Skeletal muscle satellite cell (primary cell): Measurements from ENCODE around the gene RBMX. TPM values are rescaled to one million over a fixed set of nuclear protein-coding genes. Genes with fewer than 3 reads are reported as not detected.
A peak's percentile ranks its signal among the peaks of the same experiment; 100 is the strongest.
"Not testable (repeated sequence)": the region's sequence is repeated elsewhere in the genome, so short reads cannot be mapped to it uniquely, and the experiment has no call there.

Experiments
- H3K27me3 ChIP-seq: 2 replicates; pipeline ENCODE4 v1.7.0; 2013; ENCODE audit warnings: low read length; ENCODE audit not compliant: control insufficient read depth, insufficient read depth
- H3K36me3 ChIP-seq: 2 replicates; pipeline ENCODE4 v1.7.0; 2013; ENCODE audit warnings: mild to moderate bottlenecking, control low read depth, low read length; ENCODE audit not compliant: insufficient read depth
- H3K4me1 ChIP-seq: 2 replicates; pipeline ENCODE4 v1.7.0; 2013; ENCODE audit warnings: low read length; ENCODE audit not compliant: control insufficient read depth, insufficient read depth
- H3K4me2 ChIP-seq: 2 replicates; pipeline ENCODE4 v1.7.0; 2013; ENCODE audit warnings: mild to moderate bottlenecking, low read length
- H3K4me3 ChIP-seq: 2 replicates; pipeline ENCODE4 v1.7.0; 2013; ENCODE audit warnings: low read length
- H3K9ac ChIP-seq: 2 replicates; pipeline ENCODE4 v1.7.0; 2013; ENCODE audit warnings: mild to moderate bottlenecking, low read depth, low read length, moderate library complexity
- H3K9me3 ChIP-seq: replicated peaks from 2 replicates; pipeline ENCODE4 v1.7.0; 2013; ENCODE audit warnings: mild to moderate bottlenecking, control low read depth, low read length
- total RNA-seq: library from RNA; depleted of rRNA; stranded (reverse); fragments of >200 nt; gene quantifications from 2 replicates; pipeline ENCODE4 v1.2.3, GENCODE V29; 2012; rRNA removed

The RBMX gene
- total RNA-seq: 198 and 205 TPM in 2 replicates

DNA sequence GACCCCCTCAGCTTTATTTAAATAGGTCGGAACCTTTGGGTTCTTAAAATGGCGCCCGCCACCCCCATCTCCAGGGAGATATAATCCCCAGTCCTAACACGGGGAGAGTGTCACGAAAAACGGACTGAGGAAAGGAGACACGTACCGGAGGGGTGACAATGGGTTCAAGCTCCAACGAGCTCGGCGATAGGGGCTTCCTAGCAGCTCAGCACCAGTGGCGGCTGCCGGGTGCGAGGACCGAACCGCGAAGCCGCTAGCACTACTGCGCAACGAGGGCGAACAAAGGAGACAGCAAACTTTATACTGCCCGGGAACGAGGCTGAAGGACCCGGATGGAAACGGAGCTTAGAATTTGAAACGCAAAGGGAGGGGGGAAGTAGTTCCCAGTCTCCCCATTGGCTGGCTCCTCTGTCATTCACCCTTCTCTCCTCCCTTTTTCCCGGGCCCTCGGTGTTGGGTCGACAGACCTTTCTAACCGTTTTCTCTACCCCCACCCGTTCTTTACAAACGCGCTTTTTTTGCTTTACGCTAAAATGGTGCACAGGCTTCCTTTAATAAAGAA is at the start of gene RBMX:
Gene RBMX (minus strand): TSS at position 274 of the 562 bp plus-strand sequence. CDS start 1,298 bp downstream, outside the sequence.
- no peaks in the 10 kb centered on the region for H3K9me3 ChIP-seq
- H3K4me1 ChIP-seq: no peaks in the 10 kb centered on the region
- H3K4me2 ChIP-seq: peak within 1 kb of the TSS; percentile 82
- H3K27me3 ChIP-seq: no peaks in the 10 kb centered on the region
- peaks cover 18% of the 10 kb centered on the region for H3K36me3 ChIP-seq
- peak within 1 kb of the TSS; percentile 87 for H3K4me3 ChIP-seq
- H3K9ac ChIP-seq: peak within 1 kb of the TSS; percentile 95

DNA sequence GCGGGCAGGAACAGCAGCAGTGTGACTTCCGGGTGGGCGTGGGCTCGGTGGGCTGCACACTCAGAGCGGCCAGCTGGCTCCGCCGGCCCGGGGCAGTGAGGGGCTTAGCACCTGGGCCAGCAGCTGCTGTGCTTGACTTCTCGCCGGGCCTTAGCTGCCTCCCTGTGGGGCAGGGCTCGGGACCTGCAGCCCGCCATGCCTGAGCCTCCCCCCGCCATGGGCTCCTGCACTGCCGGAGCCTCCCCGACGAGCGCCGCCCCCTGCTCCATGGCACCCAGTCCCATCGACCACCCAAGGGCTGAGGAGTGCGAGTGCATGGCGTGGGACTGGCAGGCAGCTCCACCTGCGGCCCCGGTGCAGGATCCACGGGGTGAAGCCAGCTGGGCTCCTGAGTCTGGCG is 40.9 kb upstream of the RBMX start:
- H3K4me1 ChIP-seq, H3K9me3 ChIP-seq, H3K4me2 ChIP-seq, H3K9ac ChIP-seq, H3K36me3 ChIP-seq, H3K4me3 ChIP-seq, H3K27me3 ChIP-seq: not testable (repeated sequence)

DNA sequence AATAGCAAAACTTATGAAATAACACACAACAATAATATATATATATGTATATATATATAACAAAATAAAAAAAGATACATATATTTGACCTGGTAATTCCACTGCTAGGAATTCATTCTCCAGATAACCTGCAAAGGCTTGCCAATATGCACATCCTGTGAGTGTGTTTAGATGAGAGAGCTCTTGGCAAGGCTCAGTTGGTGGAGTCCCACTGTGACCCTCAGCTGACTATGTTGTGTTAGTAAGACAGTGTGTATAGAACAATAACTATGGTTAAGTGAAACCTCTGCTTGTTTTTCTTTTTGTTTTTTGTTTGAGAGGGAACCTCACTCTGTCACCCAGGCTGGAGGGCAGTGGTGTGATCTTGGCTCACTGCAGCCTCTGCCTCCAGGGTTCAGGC is 39.5 kb upstream of the RBMX start:
- Histone ChIP-seq H3K36me3 (no peaks in the 10 kb centered on the region), H3K9me3 (no peaks in the 10 kb centered on the region), H3K4me3 (no peak overlapping the region), H3K4me2 (no peak overlapping the region), H3K4me1 (no peaks in the 10 kb centered on the region), H3K27me3 (no peaks in the 10 kb centered on the region), H3K9ac (no peak overlapping the region)

DNA sequence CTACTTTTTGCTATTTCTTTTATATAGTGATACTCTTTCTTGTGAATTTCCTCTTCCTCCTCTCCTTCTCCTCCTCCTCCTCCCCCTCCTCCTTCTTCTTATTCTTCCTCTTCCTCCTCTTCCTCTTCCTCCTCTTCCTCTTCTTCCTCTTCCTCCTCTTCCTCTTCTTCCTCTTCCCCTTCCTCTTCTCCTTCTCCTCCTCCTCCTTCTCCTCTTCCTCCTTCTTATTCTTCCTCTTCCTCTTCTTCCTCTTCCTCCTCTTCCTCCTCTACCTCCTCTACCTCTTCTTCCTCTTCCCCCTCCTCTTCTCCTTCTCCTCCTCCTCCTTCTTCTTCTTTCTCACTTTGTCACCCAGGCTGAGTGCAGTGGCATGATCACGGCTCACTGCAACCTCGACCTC is 36.3 kb upstream of the RBMX start:
- H3K4me3 ChIP-seq: no peak overlapping the region
- H3K27me3 ChIP-seq: no peaks in the 10 kb centered on the region
- H3K9me3 ChIP-seq: no peaks in the 10 kb centered on the region
- no peaks in the 10 kb centered on the region for H3K36me3 ChIP-seq
- no peak overlapping the region for H3K9ac ChIP-seq
- no peak overlapping the region for H3K4me2 ChIP-seq
- H3K4me1 ChIP-seq: no peaks in the 10 kb centered on the region

DNA sequence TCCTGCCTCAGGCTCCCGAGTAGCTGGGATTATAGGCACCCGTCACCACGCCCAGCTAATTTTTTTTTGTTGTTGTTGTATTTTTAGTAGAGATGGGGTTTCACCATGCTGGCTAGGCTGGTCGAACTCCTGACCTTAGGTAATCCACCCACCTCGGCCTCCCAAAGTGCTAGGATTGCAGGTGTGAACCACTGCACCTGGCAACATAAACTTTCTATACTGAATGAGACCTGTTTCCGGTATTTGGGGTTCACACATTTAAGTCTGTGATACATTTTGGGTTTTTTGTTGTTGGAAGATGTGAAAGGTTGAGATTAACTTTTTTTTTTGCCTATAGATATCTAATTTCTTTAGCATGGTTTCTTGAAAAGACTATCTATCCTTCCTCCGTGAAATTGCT is 31.1 kb upstream of the RBMX start:
- H3K4me3 ChIP-seq, H3K9me3 ChIP-seq: not testable (repeated sequence)

DNA sequence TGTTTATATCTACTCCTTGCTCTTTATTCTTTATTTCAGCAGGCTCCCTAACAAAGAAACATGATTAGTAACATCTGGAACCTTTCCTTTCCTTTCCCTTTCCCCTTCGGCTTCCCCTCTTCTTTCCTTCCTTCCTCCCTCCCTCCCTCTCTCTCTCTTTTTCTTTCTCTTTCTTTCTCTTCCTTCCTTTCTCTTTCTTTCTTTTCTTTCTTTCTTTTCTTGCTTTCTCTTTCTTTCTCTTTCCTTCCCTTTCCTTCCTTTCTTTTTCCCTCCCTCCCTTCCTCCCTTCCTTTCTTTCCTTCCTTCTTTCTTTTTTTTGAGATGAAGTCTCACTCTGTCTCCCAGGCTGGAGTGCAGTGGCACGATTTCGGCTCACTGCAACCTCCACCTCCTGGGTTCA is 30.7 kb upstream of the RBMX start:
- Histone ChIP-seq H3K9me3 (no peaks in the 10 kb centered on the region), H3K36me3 (no peaks in the 10 kb centered on the region), H3K27me3 (no peaks in the 10 kb centered on the region), H3K4me3 (peak overlapping the region; percentile 85), H3K4me1 (no peaks in the 10 kb centered on the region), H3K4me2 (peak overlapping the region; percentile 86), H3K9ac (no peak overlapping the region)

More for the DNA sequence above, 31.1 kb upstream of the RBMX start:
- H3K27me3 ChIP-seq, H3K9ac ChIP-seq, H3K36me3 ChIP-seq, H3K4me1 ChIP-seq: not testable (repeated sequence)
- H3K4me2 ChIP-seq: peak overlapping the region; percentile 86

DNA sequence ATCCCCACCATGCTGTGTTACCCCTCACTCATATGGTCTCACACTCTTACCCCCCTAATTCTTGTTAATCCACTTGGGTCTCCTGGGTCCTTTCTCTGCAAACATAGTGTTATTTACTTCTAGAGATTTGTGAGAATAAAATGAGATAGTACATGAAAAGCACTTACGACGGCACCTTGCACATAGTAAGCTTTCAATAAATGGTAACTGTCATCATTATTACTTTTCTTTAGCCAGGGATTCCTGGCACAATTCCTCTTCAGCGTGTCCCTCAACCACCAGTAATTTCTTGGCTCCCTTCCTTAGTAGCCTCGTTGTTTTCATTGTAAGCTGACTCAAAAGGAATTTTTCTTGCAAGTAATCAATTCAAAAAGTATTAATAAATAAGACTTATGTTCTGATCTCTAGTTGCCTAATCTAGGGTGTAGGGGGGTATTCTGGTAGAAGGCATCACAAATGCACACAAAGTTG is 30.1 kb upstream of the RBMX start:
- peak overlapping the region; percentile 86 for H3K4me2 ChIP-seq
- peak overlapping the region; percentile 31 for H3K9ac ChIP-seq
- H3K27me3 ChIP-seq: no peaks in the 10 kb centered on the region
- no peaks in the 10 kb centered on the region for H3K9me3 ChIP-seq
- H3K4me1 ChIP-seq: no peaks in the 10 kb centered on the region
- H3K36me3 ChIP-seq: no peaks in the 10 kb centered on the region
- peak overlapping the region; percentile 85 for H3K4me3 ChIP-seq

DNA sequence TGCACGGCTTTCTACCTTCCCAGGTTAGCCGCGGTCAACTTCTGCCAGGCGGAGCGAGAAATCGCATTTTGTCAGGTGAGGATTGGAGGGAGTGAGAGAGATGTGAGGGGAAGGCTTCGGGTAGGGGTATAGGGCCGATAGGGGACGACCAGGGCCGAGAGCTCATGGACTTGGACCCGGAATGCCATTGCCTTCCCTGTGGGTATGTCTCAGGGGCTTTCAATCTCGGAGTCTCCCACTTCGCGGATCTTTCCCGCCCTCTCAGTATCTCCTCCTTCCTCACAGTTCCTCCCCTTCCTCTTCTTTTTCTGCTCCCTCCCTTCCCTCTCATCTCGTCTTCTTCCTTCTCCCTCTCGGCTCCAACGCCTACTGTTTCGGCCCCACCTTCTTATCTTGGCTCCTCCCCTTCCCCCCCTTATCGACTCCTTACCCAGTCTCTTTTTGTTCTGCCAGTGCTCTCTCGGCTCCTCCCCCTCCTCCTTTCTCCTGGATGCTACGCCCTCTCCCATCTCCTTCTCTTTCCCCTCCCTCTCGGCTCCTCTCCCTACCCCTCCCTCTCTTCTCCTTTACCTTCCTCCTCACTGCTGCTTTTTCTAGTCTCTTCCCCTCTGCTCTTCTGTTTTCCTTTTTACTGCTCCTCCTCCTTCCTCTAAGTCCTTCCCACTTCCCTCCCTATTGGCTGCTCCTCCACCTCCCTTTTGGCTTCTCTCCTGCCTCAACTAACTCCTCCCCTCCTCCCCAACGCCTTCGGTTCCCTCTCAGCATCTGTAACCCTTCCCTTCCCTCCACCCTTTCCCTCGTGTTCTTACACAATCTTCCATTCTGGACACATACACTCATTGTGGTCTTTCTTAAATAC is 29.4 kb upstream of the RBMX start:
- H3K27me3 ChIP-seq: no peaks in the 10 kb centered on the region
- H3K9ac ChIP-seq: peak overlapping the region; percentile 74
- peak overlapping the region; percentile 85 for H3K4me3 ChIP-seq
- no peaks in the 10 kb centered on the region for H3K36me3 ChIP-seq
- H3K4me1 ChIP-seq: no peaks in the 10 kb centered on the region
- no peaks in the 10 kb centered on the region for H3K9me3 ChIP-seq
- peak overlapping the region; percentile 86 for H3K4me2 ChIP-seq

DNA sequence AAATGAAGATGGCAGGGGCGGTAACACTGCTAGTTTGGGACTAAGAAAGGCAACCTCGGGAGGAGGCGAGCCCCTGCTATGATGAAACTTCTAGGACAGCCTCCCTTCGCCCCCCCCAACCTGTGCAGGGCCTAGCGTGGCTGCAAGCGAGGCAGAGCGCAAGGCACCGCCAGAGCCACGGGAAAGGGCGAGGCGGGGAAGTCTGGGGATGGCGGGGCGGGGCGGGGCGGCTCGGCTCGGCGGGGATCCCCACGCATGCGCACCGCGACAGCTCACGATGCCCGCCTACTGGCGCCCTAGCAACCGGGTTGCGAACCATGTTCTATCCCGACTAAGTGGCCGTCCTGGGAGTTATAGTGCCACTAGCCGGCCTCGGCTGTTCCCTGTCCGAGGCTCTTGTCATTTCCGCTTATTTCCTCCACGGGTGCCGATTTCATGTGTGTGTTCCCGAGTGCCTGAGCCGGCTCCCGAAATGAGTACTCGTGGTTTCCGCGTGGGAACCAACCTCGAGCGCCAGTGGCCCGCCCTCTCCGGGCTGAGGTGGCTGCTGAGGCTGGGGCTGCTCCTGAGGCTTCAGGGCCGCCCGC is 28.7 kb upstream of the RBMX start:
- Histone ChIP-seq H3K9me3 (no peaks in the 10 kb centered on the region), H3K27me3 (no peaks in the 10 kb centered on the region), H3K4me2 (peak overlapping the region; percentile 86), H3K4me3 (peak overlapping the region; percentile 85), H3K4me1 (no peaks in the 10 kb centered on the region), H3K9ac (peak overlapping the region; percentile 74), H3K36me3 (no peaks in the 10 kb centered on the region)

DNA sequence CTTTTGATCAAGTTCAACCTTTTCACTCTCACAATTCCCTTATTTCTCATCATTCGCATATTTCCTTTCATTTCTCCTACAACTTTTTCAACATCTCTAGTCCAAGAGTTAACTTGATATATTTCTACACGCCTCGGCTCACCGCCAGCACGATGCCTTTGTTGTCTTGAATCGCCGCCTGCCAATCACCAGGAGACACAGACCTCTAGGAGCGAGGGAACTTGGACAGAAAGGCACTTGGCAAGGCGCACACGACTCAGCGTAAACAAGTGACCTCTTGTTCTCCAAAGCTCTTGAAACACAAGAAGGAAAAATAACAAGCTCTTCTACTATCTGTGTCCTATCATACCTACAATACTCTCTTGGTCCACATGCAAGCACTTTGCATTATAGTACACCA is 27.1 kb upstream of the RBMX start:
- no peaks in the 10 kb centered on the region for H3K4me1 ChIP-seq
- H3K9ac ChIP-seq: no peak overlapping the region
- H3K4me2 ChIP-seq: no peak overlapping the region
- H3K9me3 ChIP-seq: no peaks in the 10 kb centered on the region
- H3K27me3 ChIP-seq: no peaks in the 10 kb centered on the region
- no peak overlapping the region for H3K4me3 ChIP-seq
- H3K36me3 ChIP-seq: no peaks in the 10 kb centered on the region

DNA sequence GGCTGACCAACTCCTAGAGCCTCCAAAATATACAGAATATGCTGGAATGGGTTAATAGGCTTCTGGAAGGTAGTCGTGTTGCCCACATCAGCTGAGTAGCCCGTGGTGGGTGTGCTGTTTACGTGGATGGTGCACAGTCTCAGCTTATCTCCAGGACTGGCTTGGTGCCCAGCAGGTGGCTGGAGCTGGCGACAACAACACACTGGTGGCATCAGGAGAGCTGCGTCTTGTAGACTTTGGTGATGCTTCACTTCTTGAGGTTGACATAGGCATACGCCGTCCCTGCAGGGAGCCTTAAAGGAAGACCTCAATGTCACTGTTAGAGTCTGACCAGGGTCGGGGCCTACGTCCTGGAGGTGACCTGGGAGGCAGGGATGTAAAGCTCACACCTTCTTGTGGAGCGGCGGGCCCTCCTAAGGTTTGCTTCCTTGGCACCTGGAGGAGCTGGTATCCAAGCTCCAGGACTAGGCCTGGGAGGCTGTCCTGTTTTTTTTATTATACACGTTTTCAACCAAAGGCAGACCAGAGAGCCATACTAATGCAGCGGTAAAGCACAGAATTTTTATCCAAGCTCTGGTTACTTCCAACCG is 26.5 kb upstream of the RBMX start:
- H3K36me3 ChIP-seq: no peaks in the 10 kb centered on the region

More for the DNA sequence above, 26.5 kb upstream of the RBMX start:
- H3K27me3 ChIP-seq: no peaks in the 10 kb centered on the region
- H3K4me2 ChIP-seq: no peak overlapping the region
- H3K4me3 ChIP-seq: no peak overlapping the region
- H3K9me3 ChIP-seq: no peaks in the 10 kb centered on the region
- H3K9ac ChIP-seq: no peak overlapping the region
- no peaks in the 10 kb centered on the region for H3K4me1 ChIP-seq
